ENCODE results near the gene VMP1. TPM values are rescaled to one million over a fixed set of nuclear protein-coding genes. Genes with fewer than 3 reads are reported as not detected.
"Not testable (repeated sequence)": the region's sequence is repeated elsewhere in the genome, so short reads cannot be mapped to it uniquely, and the experiment has no call there.

The VMP1 gene
- total and polyA plus RNA-seq, 4 donors: 92.5 to 249 (median 157) TPM

DNA sequence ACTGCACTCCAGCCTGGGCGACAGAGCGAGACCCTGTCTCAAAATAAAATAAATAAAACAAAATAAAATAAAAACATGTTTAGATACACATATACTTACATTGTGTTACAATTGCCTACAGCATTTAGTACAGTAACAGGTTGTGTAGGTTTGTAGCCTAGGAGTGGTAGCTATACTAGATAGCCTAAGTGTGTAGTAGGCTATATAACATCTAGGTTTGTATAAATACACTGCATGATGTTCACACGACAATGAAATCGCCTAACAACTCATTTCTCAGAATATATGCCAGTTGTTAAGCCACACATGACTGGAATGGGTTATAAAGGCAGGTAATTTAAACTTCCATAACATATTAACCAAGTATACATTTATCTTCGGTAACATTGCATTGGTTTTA is 94.7 kb downstream of the VMP1 start:
- TF ChIP-seq, protein P1, sequence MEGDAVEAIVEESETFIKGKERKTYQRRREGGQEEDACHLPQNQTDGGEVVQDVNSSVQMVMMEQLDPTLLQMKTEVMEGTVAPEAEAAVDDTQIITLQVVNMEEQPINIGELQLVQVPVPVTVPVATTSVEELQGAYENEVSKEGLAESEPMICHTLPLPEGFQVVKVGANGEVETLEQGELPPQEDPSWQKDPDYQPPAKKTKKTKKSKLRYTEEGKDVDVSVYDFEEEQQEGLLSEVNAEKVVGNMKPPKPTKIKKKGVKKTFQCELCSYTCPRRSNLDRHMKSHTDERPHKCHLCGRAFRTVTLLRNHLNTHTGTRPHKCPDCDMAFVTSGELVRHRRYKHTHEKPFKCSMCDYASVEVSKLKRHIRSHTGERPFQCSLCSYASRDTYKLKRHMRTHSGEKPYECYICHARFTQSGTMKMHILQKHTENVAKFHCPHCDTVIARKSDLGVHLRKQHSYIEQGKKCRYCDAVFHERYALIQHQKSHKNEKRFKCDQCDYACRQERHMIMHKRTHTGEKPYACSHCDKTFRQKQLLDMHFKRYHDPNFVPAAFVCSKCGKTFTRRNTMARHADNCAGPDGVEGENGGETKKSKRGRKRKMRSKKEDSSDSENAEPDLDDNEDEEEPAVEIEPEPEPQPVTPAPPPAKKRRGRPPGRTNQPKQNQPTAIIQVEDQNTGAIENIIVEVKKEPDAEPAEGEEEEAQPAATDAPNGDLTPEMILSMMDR (IDR thresholded peaks at IDR 0.05; ENCODE audit: control extremely low read depth, extremely low read depth): no peak
- H3K4me1 ChIP-seq (ENCODE audit: control insufficient read depth in 5 of 5, insufficient read depth in 5 of 5, low read length in 5 of 5): peaks cover 0 to 6% (median 3%) of the 10 kb centered on the region in 5 donors
- WGBS, 2 donors: 96 to 97% methylated on average over 5 of the region's 5 CpGs

DNA sequence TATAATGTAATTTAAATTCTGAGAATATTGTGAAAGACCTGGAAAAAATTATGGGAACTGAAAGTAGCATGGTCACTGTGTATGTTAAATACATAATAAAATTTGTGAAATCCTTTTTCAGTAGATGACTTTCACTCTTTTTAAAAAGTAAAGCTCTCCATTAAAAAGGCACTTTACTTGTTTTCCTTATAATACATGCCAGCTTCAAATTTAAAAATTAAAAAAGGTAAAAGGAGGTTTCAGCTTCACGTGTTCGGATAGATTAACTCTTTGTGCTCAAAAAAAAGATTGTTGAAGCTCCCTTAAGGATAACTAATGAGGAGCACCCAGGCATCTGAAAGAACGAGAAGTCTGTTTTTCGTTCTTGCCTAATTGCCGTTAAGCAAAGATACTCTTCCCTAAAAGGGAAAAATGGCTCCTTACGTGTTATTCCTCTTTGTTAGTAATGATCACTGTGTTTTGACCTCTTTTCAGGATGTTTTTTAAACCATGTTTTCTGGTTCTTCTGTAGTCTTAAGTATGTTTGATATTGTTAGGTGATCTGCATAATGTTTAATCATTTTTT is 97.5 kb downstream of the VMP1 start:
- H3K36me3 ChIP-seq (ENCODE audit: control insufficient read depth in 4 of 4, insufficient read depth in 4 of 4, low read length in 4 of 4): peaks cover 0 to 4% (median 0%) of the 10 kb centered on the region in 4 donors
- TF ChIP-seq, protein P1 (IDR thresholded peaks at IDR 0.05; ENCODE audit: control extremely low read depth, extremely low read depth): no peak
- peak overlapping the region in 1 of 2 donors; percentile 66 for H3K9ac ChIP-seq (ENCODE audit: insufficient read depth in 1 of 2, low read length in 2 of 2)
- ATAC-seq (ENCODE audit: insufficient read depth, low FRiP score): no peak
- peak in 2 of 3 donors; percentile 62 to 68 for DNase-seq
- 25 to 61% methylated on average over 6 of the region's 6 CpGs for WGBS, 2 donors
- H3K4me3 ChIP-seq: no peak overlapping the region
- no peaks in the 10 kb centered on the region for H3K9me3 ChIP-seq (ENCODE audit: control insufficient read depth in 4 of 4, insufficient read depth in 3 of 4, low read length in 3 of 4)
- peaks cover 0 to 6% (median 3%) of the 10 kb centered on the region in 5 donors for H3K4me1 ChIP-seq (ENCODE audit: control insufficient read depth in 5 of 5, insufficient read depth in 5 of 5, low read length in 5 of 5)
- no peak overlapping the region for H3K27ac ChIP-seq (ENCODE audit: low read depth in 1 of 2, low read length in 1 of 2)
- no peaks in the 10 kb centered on the region for H3K27me3 ChIP-seq (ENCODE audit: control insufficient read depth in 3 of 3, insufficient read depth in 3 of 3, low read length in 2 of 3)

More for the DNA sequence above, 94.7 kb downstream of the VMP1 start:
- Histone ChIP-seq H3K9ac (ENCODE audit: insufficient read depth in 1 of 2, low read length in 2 of 2) (no peak overlapping the region), H3K36me3 (ENCODE audit: control insufficient read depth in 4 of 4, insufficient read depth in 4 of 4, low read length in 4 of 4) (no peaks in the 10 kb centered on the region), H3K4me3 (no peak overlapping the region), H3K27ac (ENCODE audit: low read depth in 1 of 2, low read length in 1 of 2) (no peak overlapping the region), H3K27me3 (ENCODE audit: control insufficient read depth in 3 of 3, insufficient read depth in 3 of 3, low read length in 2 of 3) (no peaks in the 10 kb centered on the region), H3K9me3 (ENCODE audit: control insufficient read depth in 4 of 4, insufficient read depth in 3 of 4, low read length in 3 of 4) (no peaks in the 10 kb centered on the region)
- ATAC-seq (ENCODE audit: insufficient read depth, low FRiP score) (no peak), DNase-seq (no peak)

DNA sequence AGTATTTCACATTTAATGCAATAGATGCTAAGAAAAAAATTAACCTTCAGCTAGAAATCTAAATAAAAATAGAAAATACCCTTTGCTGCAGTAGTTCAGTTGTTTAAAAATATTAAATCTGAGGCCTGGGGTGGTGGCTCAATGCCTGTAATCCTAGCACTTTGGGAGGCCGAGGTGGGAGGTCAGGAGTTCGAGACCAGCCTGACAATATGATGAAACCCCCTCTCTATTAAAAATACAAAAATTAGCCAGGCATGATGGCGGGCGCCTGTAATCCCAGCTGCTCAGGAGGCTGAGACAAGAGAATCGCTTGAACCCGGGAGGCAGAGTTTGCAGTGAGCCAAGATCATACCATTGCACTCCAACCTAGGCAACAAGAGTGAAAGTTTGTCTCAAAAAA is 98.9 kb downstream of the VMP1 start:
- DNase-seq; H3K4me1 ChIP-seq (ENCODE audit: control insufficient read depth in 5 of 5, insufficient read depth in 5 of 5, low read length in 5 of 5); H3K4me3 ChIP-seq; H3K27ac ChIP-seq (ENCODE audit: low read depth in 1 of 2, low read length in 1 of 2); H3K36me3 ChIP-seq (ENCODE audit: control insufficient read depth in 4 of 4, insufficient read depth in 4 of 4, low read length in 4 of 4); H3K9me3 ChIP-seq (ENCODE audit: control insufficient read depth in 4 of 4, insufficient read depth in 3 of 4, low read length in 3 of 4); H3K27me3 ChIP-seq (ENCODE audit: control insufficient read depth in 3 of 3, insufficient read depth in 3 of 3, low read length in 2 of 3); ATAC-seq (ENCODE audit: insufficient read depth, low FRiP score); H3K9ac ChIP-seq (ENCODE audit: insufficient read depth in 1 of 2, low read length in 2 of 2): not testable (repeated sequence)
- 97 to 98% methylated on average over 6 of the region's 6 CpGs for WGBS, 2 donors

DNA sequence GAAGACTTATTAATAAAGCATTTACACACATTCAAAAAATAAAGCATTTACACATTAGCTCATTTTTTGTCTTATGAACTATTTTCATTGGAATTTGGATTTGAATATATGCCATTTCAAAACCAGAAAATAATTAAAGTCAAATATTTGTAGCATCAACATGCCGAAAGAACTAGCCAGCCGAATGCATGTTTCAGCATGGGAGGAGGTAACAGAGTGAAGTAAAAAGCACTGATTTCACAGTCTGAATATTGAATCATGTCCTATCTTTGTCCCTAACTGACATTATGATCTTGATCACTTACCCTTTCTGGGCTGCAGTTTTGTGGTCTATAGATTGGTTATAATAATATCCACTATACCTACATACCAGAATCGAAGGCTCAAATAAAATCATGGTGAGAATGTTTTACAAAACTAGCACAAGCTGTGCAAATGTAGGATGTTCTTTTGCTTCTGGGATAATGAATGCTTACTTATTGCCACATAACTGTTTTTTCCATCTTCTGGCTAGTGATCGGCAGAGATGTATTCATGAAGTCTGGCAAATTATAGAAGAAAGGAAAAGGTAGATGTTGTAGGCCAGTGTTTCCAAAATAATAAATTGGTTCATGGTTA is 100.5 kb downstream of the VMP1 start:
- no peak overlapping the region for H3K9ac ChIP-seq (ENCODE audit: insufficient read depth in 1 of 2, low read length in 2 of 2)
- DNase-seq (no peak), ATAC-seq (ENCODE audit: insufficient read depth, low FRiP score) (no peak)
- H3K36me3 ChIP-seq (ENCODE audit: control insufficient read depth in 4 of 4, insufficient read depth in 4 of 4, low read length in 4 of 4): peaks cover 0 to 14% (median 3%) of the 10 kb centered on the region in 4 donors
- TF ChIP-seq, protein P1 (IDR thresholded peaks at IDR 0.05; ENCODE audit: control extremely low read depth, extremely low read depth): no peak
- H3K9me3 ChIP-seq (ENCODE audit: control insufficient read depth in 4 of 4, insufficient read depth in 3 of 4, low read length in 3 of 4): no peaks in the 10 kb centered on the region
- 87 to 88% methylated on average over 4 of the region's 4 CpGs for WGBS, 2 donors
- H3K4me1 ChIP-seq (ENCODE audit: control insufficient read depth in 5 of 5, insufficient read depth in 5 of 5, low read length in 5 of 5): peaks cover 0 to 5% (median 0%) of the 10 kb centered on the region in 5 donors
- no peak overlapping the region for H3K27ac ChIP-seq (ENCODE audit: low read depth in 1 of 2, low read length in 1 of 2)
- no peaks in the 10 kb centered on the region for H3K27me3 ChIP-seq (ENCODE audit: control insufficient read depth in 3 of 3, insufficient read depth in 3 of 3, low read length in 2 of 3)
- H3K4me3 ChIP-seq: no peak overlapping the region

Data from lung (tissue), 12 donors.